ENCODE data around the gene PARVG.

GRCh38 chr22:44199866-44200265 lies 19.1 kb downstream of the PARVG start:
- TF ChIP-seq RBM22 (optimal IDR thresholded peaks at IDR 0.05; ENCODE audit: low read length) = no peak
- TF ChIP-seq PLSCR1 (CRISPR knock-in tag; IDR thresholded peaks at IDR 0.05; ENCODE audit: borderline replicate concordance) = no peak
- TF ChIP-seq ZFP1 (CRISPR knock-in tag; IDR thresholded peaks at IDR 0.05) = no peak
- TF ChIP-seq ZNF703 (CRISPR knock-in tag; IDR thresholded peaks at IDR 0.05; ENCODE audit: borderline replicate concordance) = no peak
- no peak for TF ChIP-seq GRHL1 (CRISPR knock-in tag; conservative IDR thresholded peaks at IDR 0.05)
- TF ChIP-seq, protein P1, sequence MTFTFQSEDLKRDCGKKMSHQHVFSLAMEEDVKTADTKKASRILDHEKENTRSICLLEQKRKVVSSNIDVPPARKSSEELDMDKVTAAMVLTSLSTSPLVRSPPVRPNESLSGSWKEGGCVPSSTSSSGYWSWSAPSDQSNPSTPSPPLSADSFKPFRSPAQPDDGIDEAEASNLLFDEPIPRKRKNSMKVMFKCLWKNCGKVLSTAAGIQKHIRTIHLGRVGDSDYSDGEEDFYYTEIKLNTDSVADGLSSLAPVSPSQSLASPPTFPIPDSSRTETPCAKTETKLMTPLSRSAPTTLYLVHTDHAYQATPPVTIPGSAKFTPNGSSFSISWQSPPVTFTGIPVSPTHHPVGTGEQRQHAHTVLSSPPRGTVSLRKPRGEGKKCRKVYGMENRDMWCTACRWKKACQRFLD (CRISPR knock-in tag; IDR thresholded peaks at IDR 0.05; ENCODE audit: borderline replicate concordance) = no peak
